GM19043 (cell line): ENCODE results near the gene CNTROB.

Experiments used
- ATAC-seq: cut with Tn5 transposase; IDR thresholded peaks from one replicate; pipeline ENCODE4 v1.9.1; 2021; ENCODE audit warnings: low read depth; ENCODE audit not compliant: unreplicated experiment

The CNTROB gene

GRCh38 chr17:7903154-7904103, 28.6 kb upstream of the CNTROB start:
- ATAC-seq, result no peak

DNA sequence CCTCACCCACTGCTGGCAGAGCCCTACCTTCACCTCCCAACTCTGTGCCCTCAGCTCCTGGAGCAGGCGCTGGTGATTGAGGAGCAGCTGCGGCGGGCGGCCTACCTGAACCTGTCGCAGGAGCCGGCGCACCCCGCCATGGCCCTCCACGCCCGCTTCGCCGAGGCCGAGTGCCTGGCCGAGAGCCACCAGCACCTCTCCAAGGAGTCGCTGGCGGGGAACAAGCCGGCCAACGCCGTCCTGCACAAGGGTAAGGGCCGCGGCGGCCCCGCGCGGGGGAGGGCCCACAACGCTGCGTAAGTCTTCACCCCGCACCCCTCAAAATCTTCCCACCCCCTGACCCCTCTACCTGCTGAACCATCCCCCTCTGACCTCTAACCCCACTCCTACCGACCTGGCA, 22.9 kb upstream of the CNTROB start:
- no peak for ATAC-seq

- ATAC-seq, result no peak
Observed at GRCh38 chr17:7910281-7910680, 21.7 kb upstream of the CNTROB start.

DNA sequence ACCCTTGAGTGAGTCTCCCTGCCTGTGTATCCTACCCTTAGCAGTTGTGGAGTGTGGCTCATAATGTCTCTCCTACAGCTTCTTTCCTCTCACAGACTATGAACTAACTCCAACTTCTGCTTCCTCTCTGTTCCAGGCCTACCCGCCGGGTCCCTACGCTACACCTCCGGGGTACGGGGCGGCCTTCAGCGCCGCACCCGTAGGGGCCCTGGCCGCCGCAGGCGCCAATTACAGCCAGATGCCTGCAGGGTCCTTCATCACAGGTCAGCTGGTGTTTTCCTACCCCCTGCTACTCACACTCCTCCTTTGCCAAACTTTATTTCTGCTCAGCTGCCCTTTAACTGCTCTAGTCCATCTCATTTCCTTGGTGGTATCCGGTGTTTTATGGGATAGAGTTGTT, 21.3 kb upstream of the CNTROB start:
- no peak for ATAC-seq

GRCh38 chr17:7911116-7911515, 20.9 kb upstream of the CNTROB start:
- no peak for ATAC-seq

DNA sequence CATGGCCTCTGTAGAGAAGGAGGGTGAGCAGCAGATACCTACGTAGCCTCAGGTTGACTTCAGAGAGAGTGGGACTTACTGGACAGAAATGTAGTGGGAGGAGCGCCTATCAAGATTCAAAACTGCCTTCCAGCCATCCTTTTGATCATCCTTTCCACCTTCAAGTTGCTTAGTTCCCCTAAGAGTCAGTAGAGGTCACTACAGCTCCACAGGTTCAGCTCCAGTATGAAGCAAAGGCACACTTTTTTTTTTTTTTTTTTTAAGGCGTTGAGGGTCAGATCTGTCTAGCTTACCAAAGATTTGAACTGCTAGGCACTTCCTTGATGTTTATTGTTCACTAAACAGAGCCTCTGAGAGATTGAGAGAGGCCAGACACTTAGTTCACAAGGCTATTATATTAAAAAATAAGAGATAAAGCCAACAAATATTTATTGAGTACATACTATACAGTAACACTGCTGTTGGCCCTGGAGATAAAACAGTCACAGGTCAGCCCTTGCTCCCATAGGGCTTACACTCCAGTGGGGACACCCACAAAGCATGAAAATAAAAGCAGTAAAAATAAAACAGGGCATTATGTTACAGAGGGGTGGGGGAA, 19.0 kb upstream of the CNTROB start:
- ATAC-seq, result no peak

- no peak for ATAC-seq
Observed at GRCh38 chr17:7915179-7915610, 16.8 kb upstream of the CNTROB start.

DNA sequence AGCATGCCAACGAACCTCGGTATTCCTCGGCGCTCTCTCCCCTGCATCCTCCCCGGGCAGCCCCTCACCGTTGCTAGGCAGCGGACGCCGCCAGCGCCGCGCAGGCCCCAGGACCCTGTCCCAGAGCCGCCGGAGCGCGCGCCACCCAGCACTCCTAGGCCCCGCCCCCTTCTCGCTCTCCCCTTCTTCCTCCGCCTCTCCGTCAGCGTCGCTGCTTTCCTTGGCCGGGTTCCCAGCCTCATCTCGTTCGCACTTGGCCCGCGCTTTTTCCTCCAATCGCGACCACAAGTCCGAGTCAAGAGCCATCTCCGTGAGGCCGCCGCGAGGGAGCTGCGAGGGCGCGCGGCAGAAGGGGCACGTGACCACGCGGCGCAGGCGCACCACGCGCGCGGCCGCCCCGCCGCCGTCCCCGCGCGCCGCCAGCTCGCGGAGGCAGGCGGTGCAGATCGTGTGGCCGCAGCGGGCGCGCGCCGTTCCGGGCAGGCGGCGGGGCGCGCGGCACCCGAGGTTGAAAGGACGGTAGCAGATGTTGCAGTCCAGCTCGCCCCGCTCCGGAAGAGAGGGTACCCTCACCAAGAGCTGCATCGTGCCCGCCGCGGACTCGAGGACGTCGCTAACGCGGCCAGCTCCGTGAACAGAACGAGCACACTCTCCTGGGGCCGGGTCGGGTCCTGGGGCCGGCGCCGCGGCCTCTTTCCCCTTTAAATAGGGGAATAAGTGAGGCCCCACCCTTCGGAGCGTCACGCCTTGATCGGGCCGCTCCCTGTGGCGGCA, 16.2 kb upstream of the CNTROB start, which contains the start of gene RNF227:
RNF227 (minus strand) TSS at position 679 of the 774 bp plus-strand sequence; CDS start at position 585, 94 bp downstream.
- peak; percentile 41 for ATAC-seq

DNA sequence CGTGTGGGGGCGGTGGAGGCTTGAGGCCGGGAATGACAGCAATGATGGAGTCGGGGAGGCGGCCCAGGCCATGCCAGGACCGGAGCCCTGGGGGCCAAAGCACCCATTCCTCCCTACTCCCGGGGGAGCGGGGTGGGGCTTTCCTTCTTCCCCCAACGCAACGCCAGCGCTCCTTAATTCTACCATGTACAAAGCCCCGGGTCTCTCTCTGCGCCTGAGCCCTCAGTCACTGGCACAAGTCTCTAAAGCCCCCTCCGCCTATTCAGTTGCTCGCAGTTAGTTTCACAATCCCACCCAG, 15.7 kb upstream of the CNTROB start:
- no peak for ATAC-seq

- ATAC-seq, result no peak
Observed at GRCh38 chr17:7916808-7917207, 15.2 kb upstream of the CNTROB start.

GRCh38 chr17:7922269-7922844, 9.6 kb upstream of the CNTROB start:
- ATAC-seq, result no peak

- ATAC-seq, result no peak
Observed at GRCh38 chr17:7922845-7923628, 9.0 kb upstream of the CNTROB start.

DNA sequence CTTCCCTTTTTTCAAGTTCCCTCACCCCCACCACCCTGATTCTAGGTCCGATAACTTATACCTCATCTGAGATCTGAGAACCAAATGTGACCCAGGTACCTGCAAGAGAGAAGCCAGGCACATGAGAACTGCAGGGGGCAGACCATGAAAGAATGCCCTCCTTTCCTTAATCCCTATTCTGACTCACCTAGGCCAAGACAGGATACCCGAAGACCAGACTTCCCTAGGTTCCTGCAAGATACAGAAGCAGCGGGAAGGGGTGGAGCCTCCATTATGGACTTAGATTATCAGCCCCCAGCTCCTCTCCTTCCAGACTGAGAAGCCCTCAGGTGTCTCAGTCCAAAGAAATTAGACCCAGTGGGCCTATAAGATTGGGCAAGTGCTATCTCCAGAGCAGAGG, 4.4 kb upstream of the CNTROB start:
- ATAC-seq, result no peak

DNA sequence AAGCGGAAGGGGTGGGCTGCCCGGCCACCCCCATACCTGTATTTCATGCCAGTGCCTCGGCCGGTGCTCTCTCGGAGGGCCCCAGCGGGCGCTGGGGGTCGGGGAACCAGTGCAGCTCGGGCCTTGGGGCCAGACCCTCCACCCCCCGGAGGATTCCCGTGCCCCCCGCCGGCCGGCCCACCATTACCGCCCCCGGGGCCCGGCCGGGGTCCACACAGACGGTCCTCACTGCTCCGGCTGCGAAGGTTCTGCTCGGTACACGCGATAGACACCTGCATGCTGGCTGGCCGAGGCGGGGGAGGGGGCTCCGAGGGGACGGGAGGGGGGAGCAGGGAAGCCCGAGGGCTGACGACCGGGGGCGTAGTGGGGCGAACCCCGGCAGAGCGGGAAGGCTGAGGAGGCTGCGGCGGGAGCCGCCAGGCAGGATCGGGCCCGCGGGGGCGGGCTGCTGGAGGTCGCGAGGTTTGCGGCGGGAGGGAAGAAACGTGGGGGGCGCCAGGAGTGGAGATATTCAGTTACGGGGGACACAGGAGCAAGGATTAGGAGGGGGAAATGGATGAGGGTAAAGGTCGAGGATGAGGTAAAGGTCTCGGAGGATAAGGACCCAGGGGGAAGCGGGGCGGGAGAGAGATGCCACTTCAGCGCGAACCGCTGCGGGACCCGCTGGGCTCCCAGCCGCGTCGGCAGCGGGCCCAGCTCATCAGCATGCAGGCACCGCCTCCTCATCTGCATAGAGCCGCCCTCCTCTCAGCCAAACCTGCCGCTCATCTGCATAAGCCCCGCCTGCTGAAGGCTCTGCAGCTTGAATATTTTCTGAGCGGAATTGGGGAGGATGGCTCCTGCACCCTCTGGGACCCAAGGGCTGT, 2.6 kb upstream of the CNTROB start, which contains the start of gene KCNAB3:
KCNAB3 (minus strand) TSS at position 699 of the 866 bp plus-strand sequence; CDS start at position 278, 421 bp downstream.
- no peak for ATAC-seq

DNA sequence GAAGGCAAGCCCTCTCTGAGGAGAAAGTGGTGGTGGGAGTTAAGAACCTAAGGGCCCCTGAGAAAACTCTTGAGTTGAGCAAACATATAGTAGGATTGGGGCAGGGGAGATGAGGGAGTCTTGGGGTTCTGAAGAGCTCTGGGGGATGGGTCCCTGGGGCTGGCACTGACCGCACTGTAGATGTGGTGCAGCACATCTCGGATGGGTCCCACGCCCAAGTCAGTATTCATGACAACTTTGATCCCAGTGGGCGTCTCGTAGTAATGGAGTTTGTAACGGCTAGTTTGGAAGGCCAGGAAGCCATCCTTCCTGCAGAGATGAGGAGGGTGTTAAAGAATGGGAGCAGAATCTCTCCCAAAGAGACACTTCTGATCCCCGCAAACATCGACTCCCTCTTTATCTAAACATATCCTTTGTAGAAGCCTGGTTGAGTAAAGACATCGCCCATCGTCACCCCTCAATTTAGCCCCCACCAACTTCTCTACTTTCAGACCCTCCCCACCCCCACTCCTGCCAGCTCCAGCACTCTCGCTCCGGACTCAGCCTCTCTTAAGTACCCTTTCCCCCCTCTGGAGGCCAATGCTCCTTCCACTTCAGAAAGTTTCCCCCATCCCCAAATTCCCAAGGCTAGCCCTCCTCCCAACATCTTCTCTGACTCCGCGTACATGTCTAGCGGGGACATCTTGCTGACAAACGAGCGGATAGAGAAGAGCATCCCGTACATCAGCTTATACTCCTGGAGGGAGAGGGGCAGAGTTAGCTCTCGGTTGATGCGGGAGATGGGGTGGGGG, 970 bp upstream of the CNTROB start:
- ATAC-seq, result no peak

GRCh38 chr17:7932483-7932891, 481 bp downstream of the CNTROB start:
- ATAC-seq, result no peak

GRCh38 chr17:7932949-7933348, 943 bp downstream of the CNTROB start:
- ATAC-seq, result no peak

- no peak for ATAC-seq
Observed at GRCh38 chr17:7935859-7936258, 3.9 kb downstream of the CNTROB start.
